DND-41 (cell line): ENCODE results near the gene DTNB.

Experiments used
- ATAC-seq: fragments of 200-7000 bp; cut with Tn5 transposase; 3 replicates; pipeline ENCODE4 v1.9.1; 2021; ENCODE audit warnings: low read depth; ENCODE audit not compliant: insufficient read depth
- DNase-seq: peaks from one replicate; pipeline ENCODE4 v3.0.0-alpha.2; 2020
- H2AFZ ChIP-seq: 2 replicates; pipeline ENCODE4 v1.6.0; 2012; ENCODE audit warnings: low read depth, low read length
- H3K27ac ChIP-seq: 2 replicates; pipeline ENCODE4 v1.5.1; 2012; ENCODE audit warnings: low read length, inconsistent platforms
- H3K27me3 ChIP-seq: fragments of 200-600 bp; sonication (generic); 2 replicates; pipeline ENCODE4 v1.6.0; 2012; ENCODE audit warnings: low read length, mild to moderate bottlenecking, inconsistent platforms; ENCODE audit not compliant: insufficient read depth, poor library complexity
- H3K36me3 ChIP-seq: 2 replicates; pipeline ENCODE4 v1.5.1; 2012; ENCODE audit warnings: low read length, inconsistent platforms; ENCODE audit not compliant: insufficient read depth
- H3K4me1 ChIP-seq: 2 replicates; pipeline ENCODE4 v1.5.1; 2012; ENCODE audit warnings: mild to moderate bottlenecking, low read length; ENCODE audit not compliant: insufficient read depth
- H3K4me2 ChIP-seq: 2 replicates; pipeline ENCODE4 v1.6.0; 2012; ENCODE audit warnings: mild to moderate bottlenecking, moderate library complexity, low read length, inconsistent platforms; ENCODE audit not compliant: insufficient read depth
- H3K4me3 ChIP-seq, 2 experiments: fragments of 200-600 bp in 1 of 2; shearing (Covaris generic) in 1 of 2; 2 replicates each; pipeline ENCODE4 v1.5.1; 2012 to 2016; ENCODE audit warnings: inconsistent platforms in 2 of 2, low read length in 2 of 2, mild to moderate bottlenecking in 2 of 2, low read depth in 1 of 2, moderate library complexity in 1 of 2
- H3K79me2 ChIP-seq: 2 replicates; pipeline ENCODE4 v1.6.0; 2012; ENCODE audit warnings: low read length, inconsistent platforms; ENCODE audit not compliant: insufficient read depth
- H3K9ac ChIP-seq: 2 replicates; pipeline ENCODE4 v1.6.0; 2012; ENCODE audit warnings: low read depth, mild to moderate bottlenecking, inconsistent platforms, low read length, moderate library complexity
- H3K9me3 ChIP-seq: 2 replicates; pipeline ENCODE4 v1.5.1; 2012; ENCODE audit warnings: low read length, moderate library complexity, mild to moderate bottlenecking, inconsistent platforms; ENCODE audit not compliant: insufficient read depth, severe bottlenecking
- H4K20me1 ChIP-seq: 2 replicates; pipeline ENCODE4 v1.6.0; 2012; ENCODE audit warnings: low read length; ENCODE audit not compliant: insufficient read depth
- CTCF ChIP-seq: IDR thresholded peaks from 2 replicates; pipeline ENCODE4 v1.5.1; 2012; ENCODE audit warnings: borderline replicate concordance, low read length, moderate library complexity, mild to moderate bottlenecking; ENCODE audit not compliant: poor library complexity, severe bottlenecking; ENCODE audit errors: extremely low read depth
- EZH2 ChIP-seq: IDR thresholded peaks from 3 replicates; pipeline ENCODE4 v1.6.1; 2012; ENCODE audit warnings: borderline replicate concordance, low read depth, mild to moderate bottlenecking, moderate library complexity, low read length, inconsistent platforms; ENCODE audit not compliant: severe bottlenecking

DTNB gene

GRCh38 chr2:25481381-25482300 is 191.7 kb downstream of the DTNB start:
- Histone ChIP-seq H3K9ac (no peak overlapping the region), H2AFZ (no peak overlapping the region), H3K9me3 (no peaks in the 10 kb centered on the region), H3K79me2 (no peaks in the 10 kb centered on the region), H3K36me3 (0 out of 2 replicates have a peak, but pooled peaks cover 5% of the 10 kb centered on the region), H3K4me1 (no peaks in the 10 kb centered on the region), H4K20me1 (no peaks in the 10 kb centered on the region), H3K27me3 (no peaks in the 10 kb centered on the region), H3K4me3 (no peak overlapping the region), H3K27ac (no peak overlapping the region), H3K4me2 (no peak overlapping the region)
- TF ChIP-seq CTCF, result no peak
- no peak for TF ChIP-seq EZH2
- DNase-seq (no peak), ATAC-seq (no peak)

GRCh38 chr2:25480561-25480960 is 192.8 kb downstream of the DTNB start:
- Histone ChIP-seq H3K9me3 (peaks cover 3% of the 10 kb centered on the region), H3K4me2 (no peak overlapping the region), H4K20me1 (no peaks in the 10 kb centered on the region), H3K36me3 (peaks cover 8% of the 10 kb centered on the region; the same call in 1 of the 2 replicates), H3K27ac (no peak overlapping the region), H2AFZ (no peak overlapping the region), H3K27me3 (no peaks in the 10 kb centered on the region), H3K9ac (no peak overlapping the region), H3K79me2 (no peaks in the 10 kb centered on the region), H3K4me1 (no peaks in the 10 kb centered on the region), H3K4me3 (no peak overlapping the region)
- ATAC-seq (no peak), DNase-seq (no peak)
- TF ChIP-seq CTCF (no peak), EZH2 (no peak)

GRCh38 chr2:25479761-25480160 is 193.6 kb downstream of the DTNB start:
- Histone ChIP-seq H3K4me1 (no peaks in the 10 kb centered on the region), H3K9ac (no peak overlapping the region), H2AFZ (no peak overlapping the region), H3K79me2 (no peaks in the 10 kb centered on the region), H3K4me3 (no peak overlapping the region), H4K20me1 (no peaks in the 10 kb centered on the region), H3K27ac (no peak overlapping the region), H3K36me3 (peaks cover 8% of the 10 kb centered on the region; the same call in 1 of the 2 replicates), H3K4me2 (no peak overlapping the region), H3K27me3 (no peaks in the 10 kb centered on the region), H3K9me3 (peaks cover 8% of the 10 kb centered on the region)
- DNase-seq (no peak), ATAC-seq (no peak)
- TF ChIP-seq CTCF (no peak), EZH2 (no peak)
